KMS-11 (cell line): ENCODE measurements around the gene MEMO1.

Experiments
- H2AFZ ChIP-seq: fragments of 200-600 bp; sonication (generic); 2 replicates; pipeline ENCODE4 v1.6.1; 2016; ENCODE audit warnings: antibody characterized with exemption, mixed run types, low read depth
- H3K27ac ChIP-seq: fragments of 200-600 bp; sonication (generic); 2 replicates; pipeline ENCODE4 v1.6.1; 2016; ENCODE audit warnings: mild to moderate bottlenecking, mixed run types
- H3K27me3 ChIP-seq: fragments of 200-600 bp; sonication (generic); 2 replicates; pipeline ENCODE4 v1.6.1; 2017; ENCODE audit warnings: mild to moderate bottlenecking, low read depth, mixed run types, moderate library complexity; ENCODE audit not compliant: insufficient read depth
- H3K36me3 ChIP-seq: fragments of 200-600 bp; sonication (generic); 2 replicates; pipeline ENCODE4 v1.6.1; 2017; ENCODE audit warnings: mild to moderate bottlenecking, mixed run types; ENCODE audit not compliant: insufficient read depth
- H3K4me1 ChIP-seq: fragments of 200-600 bp; sonication (generic); 2 replicates; pipeline ENCODE4 v1.6.1; 2016; ENCODE audit warnings: mild to moderate bottlenecking, low read depth, mixed run types; ENCODE audit not compliant: poor library complexity, severe bottlenecking
- H3K4me2 ChIP-seq: fragments of 200-600 bp; sonication (generic); 2 replicates; pipeline ENCODE4 v1.7.0; 2016; ENCODE audit warnings: mild to moderate bottlenecking, mixed run types
- H3K4me3 ChIP-seq: fragments of 200-600 bp; sonication (generic); IDR thresholded peaks from 2 replicates; pipeline ENCODE4 v1.6.1; 2017; ENCODE audit warnings: low read depth, low read length, mixed read lengths; ENCODE audit not compliant: insufficient read depth
- H3K79me2 ChIP-seq: fragments of 200-600 bp; sonication (generic); 2 replicates; pipeline ENCODE4 v1.6.1; 2016; ENCODE audit warnings: low read depth, mixed run types; ENCODE audit not compliant: insufficient read depth
- H3K9ac ChIP-seq: fragments of 200-600 bp; sonication (generic); 2 replicates; pipeline ENCODE4 v1.6.1; 2016; ENCODE audit warnings: mild to moderate bottlenecking, mixed run types
- H4K20me1 ChIP-seq: fragments of 200-600 bp; sonication (generic); 2 replicates; pipeline ENCODE4 v1.6.1; 2016; ENCODE audit warnings: mild to moderate bottlenecking, mixed run types; ENCODE audit not compliant: insufficient read depth
- CTCF ChIP-seq: fragments of 200-600 bp; sonication (generic); conservative IDR thresholded peaks from 2 replicates; pipeline ENCODE4 v1.6.1; 2017; ENCODE audit warnings: low read depth, mild to moderate bottlenecking, antibody characterized with exemption, low read length, moderate library complexity, mixed read lengths

Gene MEMO1

DNA sequence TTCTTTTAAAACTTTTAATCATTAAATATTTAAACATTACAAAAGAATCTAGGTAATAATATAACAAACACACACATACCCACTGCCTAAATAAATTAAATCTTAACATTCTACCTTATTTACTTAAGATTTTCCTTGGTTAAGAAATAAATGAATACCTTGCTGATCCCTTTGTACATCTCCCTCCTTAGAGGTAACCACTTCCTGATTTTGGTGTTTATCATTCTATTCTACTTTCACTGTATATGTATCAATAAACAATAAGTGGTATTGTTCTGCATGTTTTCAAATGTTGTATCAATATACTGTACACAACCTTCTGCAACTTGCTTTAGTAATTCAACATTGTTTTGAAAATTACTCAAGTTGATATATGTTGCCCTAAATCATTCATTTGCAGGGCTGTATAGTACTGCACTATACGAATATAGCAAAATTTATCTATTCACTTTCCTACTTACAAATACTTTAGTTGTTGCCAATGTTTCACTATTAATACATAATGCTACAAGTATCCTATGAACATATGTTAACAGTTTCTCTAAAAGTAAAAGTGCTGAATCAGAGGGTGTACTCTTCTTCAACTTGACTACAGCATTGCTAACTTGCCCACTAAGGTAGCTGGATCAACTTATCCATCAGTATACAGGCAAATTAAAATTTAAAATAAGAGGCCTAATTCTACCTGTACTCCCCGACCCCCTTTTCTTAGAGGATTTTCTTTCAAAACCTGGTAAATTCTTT lies 65.8 kb downstream of the MEMO1 start:
- Histone ChIP-seq H3K4me3 (no peak overlapping the region), H4K20me1 (peaks cover 10% of the 10 kb centered on the region; the same call in 1 of the 2 replicates), H3K9ac (no peak overlapping the region), H3K27me3 (no peaks in the 10 kb centered on the region), H3K79me2 (peaks cover 60% of the 10 kb centered on the region), H3K36me3 (no peaks in the 10 kb centered on the region), H3K4me1 (peaks cover 15% of the 10 kb centered on the region), H2AFZ (no peak overlapping the region), H3K4me2 (no peak overlapping the region), H3K27ac (no peak overlapping the region)
- no peak for TF ChIP-seq CTCF

GRCh38 chr2:31943636-31944225 lies 67.1 kb downstream of the MEMO1 start:
- no peak for TF ChIP-seq CTCF
- Histone ChIP-seq H3K27ac (no peak overlapping the region), H4K20me1 (peaks cover 10% of the 10 kb centered on the region), H3K9ac (no peak overlapping the region), H3K36me3 (no peaks in the 10 kb centered on the region), H3K4me1 (peaks cover 15% of the 10 kb centered on the region), H3K79me2 (peaks cover 48% of the 10 kb centered on the region), H3K4me3 (no peak overlapping the region), H3K4me2 (no peak overlapping the region), H3K27me3 (no peaks in the 10 kb centered on the region), H2AFZ (no peak overlapping the region)

GRCh38 chr2:31940920-31941319 lies 69.9 kb downstream of the MEMO1 start:
- H3K36me3 ChIP-seq: no peaks in the 10 kb centered on the region

GRCh38 chr2:31937741-31938140 lies 73.1 kb downstream of the MEMO1 start:
- no peaks in the 10 kb centered on the region for H3K4me1 ChIP-seq
- peaks cover 14% of the 10 kb centered on the region; the same call in 1 of the 2 replicates for H3K79me2 ChIP-seq
- no peaks in the 10 kb centered on the region for H3K36me3 ChIP-seq
- no peaks in the 10 kb centered on the region for H3K27me3 ChIP-seq
- no peak overlapping the region for H3K9ac ChIP-seq
- peaks cover 3% of the 10 kb centered on the region; the same call in 1 of the 2 replicates for H4K20me1 ChIP-seq
- no peak overlapping the region for H3K4me2 ChIP-seq
- no peak overlapping the region for H3K4me3 ChIP-seq
- H3K27ac ChIP-seq: no peak overlapping the region
- H2AFZ ChIP-seq: no peak overlapping the region
- TF ChIP-seq CTCF: no peak

More at GRCh38 chr2:31940920-31941319, 69.9 kb downstream of the MEMO1 start:
- Histone ChIP-seq H3K27me3 (no peaks in the 10 kb centered on the region), H3K27ac (no peak overlapping the region), H3K79me2 (peaks cover 26% of the 10 kb centered on the region), H3K9ac (no peak overlapping the region), H3K4me3 (no peak overlapping the region), H3K4me2 (no peak overlapping the region), H2AFZ (no peak overlapping the region), H4K20me1 (peaks cover 3% of the 10 kb centered on the region), H3K4me1 (peaks cover 10% of the 10 kb centered on the region)
- no peak for TF ChIP-seq CTCF
